Vagina (tissue), 2 donors: ENCODE results near the gene TMEM60. TPM values are rescaled to one million over a fixed set of nuclear protein-coding genes. Genes with fewer than 3 reads are reported as not detected.
"Not testable (repeated sequence)": the region's sequence is repeated elsewhere in the genome, so short reads cannot be mapped to it uniquely, and the experiment has no call there.

Experiments
- DNase-seq, 2 donors: peaks; one replicate each; pipeline ENCODE4 v3.0.0-alpha.2; 2017; ENCODE audit errors: extremely low spot score in 2 of 2
- H3K27ac ChIP-seq: fragments of 200-600 bp; sonication (generic); one replicate; pipeline ENCODE4 v1.5.1; 2019
- H3K27me3 ChIP-seq: fragments of 200-600 bp; sonication (generic); one replicate; pipeline ENCODE4 v1.5.1; 2019
- H3K36me3 ChIP-seq, 2 donors: fragments of 200-600 bp; sonication (generic); one replicate each; pipeline ENCODE4 v1.5.1; 2017 to 2019
- H3K4me1 ChIP-seq: fragments of 200-600 bp; sonication (generic); one replicate; pipeline ENCODE4 v1.5.1; 2019
- H3K4me3 ChIP-seq, 2 donors: fragments of 200-600 bp; sonication (generic); 1 replicate in 1 of 2; 2 replicates in 1 of 2; pipeline ENCODE4 v1.5.1; 2016 to 2019
- H3K9me3 ChIP-seq: fragments of 200-600 bp; sonication (generic); one replicate; pipeline ENCODE4 v1.5.1; 2019
- CTCF ChIP-seq, 3 experiments: fragments of 450-650 bp in 2 of 3; fragments of 200-600 bp in 1 of 3; sonication (generic) in 1 of 3; IDR thresholded peaks; one replicate each; pipeline ENCODE4 v1.5.1; 2017 to 2019; ENCODE audit warnings: antibody characterized with exemption in 3 of 3, mild to moderate bottlenecking in 2 of 3, moderate library complexity in 2 of 3
- POLR2A ChIP-seq, 2 donors: fragments of 450-650 bp; IDR thresholded peaks; one replicate each; pipeline ENCODE4 v1.6.1; 2017; ENCODE audit warnings: antibody characterized with exemption in 2 of 2, mild to moderate bottlenecking in 2 of 2, moderate library complexity in 2 of 2
- POLR2AphosphoS5 ChIP-seq, 2 donors: sonication (generic); formaldehyde crosslinking; IDR thresholded peaks; one replicate each; pipeline ENCODE4 v1.9.0; 2017; ENCODE audit warnings: antibody characterized with exemption in 2 of 2, mild to moderate bottlenecking in 2 of 2, low read depth in 1 of 2; ENCODE audit not compliant: insufficient read depth in 1 of 2
- intact Hi-C: fragments of 100-400 bp; cut with DNase I; formaldehyde crosslinking; loops from one replicate; pipeline ENCODE4 v1.15.1; 2023
- total RNA-seq: library from RNA; depleted of rRNA; stranded (reverse); fragments of >200 nt; gene quantifications from one replicate; pipeline ENCODE4 v1.2.3, GENCODE V29; 2016

TMEM60 gene
- total RNA-seq, 1 donor from 2014 or later: 13.5 TPM

GRCh38 chr7:77786018-77786417 lies 12.2 kb downstream of the TMEM60 start:
- Histone ChIP-seq H3K9me3 (no peaks in the 10 kb centered on the region), H3K27me3 (no peaks in the 10 kb centered on the region), H3K4me3 (no peak overlapping the region), H3K4me1 (no peaks in the 10 kb centered on the region), H3K36me3 (no peaks in the 10 kb centered on the region), H3K27ac (no peak overlapping the region)
- TF ChIP-seq CTCF (IDR thresholded peaks at IDR 0.05) (no peak), POLR2A (IDR thresholded peaks at IDR 0.05) (no peak), POLR2AphosphoS5 (IDR thresholded peaks at IDR 0.05; ENCODE audit: insufficient read depth in 1 of 2, low read depth in 1 of 2) (no peak)
- intact Hi-C loops: no loop called here
- no peak for DNase-seq

DNA sequence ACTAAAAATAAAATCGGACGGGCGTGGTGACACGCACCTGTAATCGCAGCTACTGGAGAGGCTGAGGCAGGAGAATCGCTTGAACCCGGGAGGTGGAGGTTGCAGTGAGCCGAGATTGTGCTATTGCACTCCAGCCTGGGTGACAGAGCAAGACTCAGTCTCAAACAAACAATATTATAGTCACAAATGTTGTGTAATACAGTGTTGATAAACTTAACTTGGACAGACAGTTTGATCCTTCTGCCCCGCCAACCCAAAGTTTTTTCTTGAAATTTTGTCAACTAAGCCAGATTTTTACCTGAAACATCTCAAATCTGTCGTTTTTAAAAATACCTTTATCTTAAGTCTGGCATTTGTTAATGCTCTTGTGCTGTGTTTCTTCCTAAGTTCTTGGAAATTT lies 13.8 kb downstream of the TMEM60 start:
- DNase-seq, H3K4me1 ChIP-seq, H3K27ac ChIP-seq, intact Hi-C loops, H3K9me3 ChIP-seq, H3K36me3 ChIP-seq, H3K27me3 ChIP-seq, H3K4me3 ChIP-seq: not testable (repeated sequence)

DNA sequence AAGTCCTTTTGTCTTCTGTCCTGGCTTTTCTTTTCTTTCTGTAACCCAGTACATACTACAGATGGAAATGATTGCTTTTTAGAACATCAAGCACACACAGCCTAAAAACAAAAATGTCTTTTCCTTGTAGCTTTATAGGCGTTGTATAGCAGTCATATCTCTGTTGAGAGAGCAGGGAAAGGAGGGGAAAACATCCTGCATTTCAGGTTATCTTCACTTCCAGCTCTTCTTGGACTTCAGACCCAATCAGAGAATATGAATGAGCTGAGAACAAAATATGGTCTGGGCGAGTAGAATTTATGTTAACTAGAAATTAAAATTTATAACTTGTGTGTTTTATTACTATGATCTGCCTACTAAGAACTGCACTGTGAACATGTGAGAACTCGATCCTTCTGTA lies 14.7 kb downstream of the TMEM60 start:
- Histone ChIP-seq H3K4me3 (no peak overlapping the region), H3K27me3 (no peaks in the 10 kb centered on the region), H3K9me3 (no peaks in the 10 kb centered on the region), H3K4me1 (no peaks in the 10 kb centered on the region), H3K36me3 (peaks cover 0 to 14% of the 10 kb centered on the region in 2 donors), H3K27ac (no peak overlapping the region)
- no peak for DNase-seq
- no peak for TF ChIP-seq CTCF (IDR thresholded peaks at IDR 0.05)
- no peak for TF ChIP-seq POLR2AphosphoS5 (IDR thresholded peaks at IDR 0.05; ENCODE audit: insufficient read depth in 1 of 2, low read depth in 1 of 2)
- TF ChIP-seq POLR2A (IDR thresholded peaks at IDR 0.05): no peak
- intact Hi-C loops: no loop called here

GRCh38 chr7:77783111-77783510 lies 15.1 kb downstream of the TMEM60 start:
- Histone ChIP-seq H3K27me3 (no peaks in the 10 kb centered on the region), H3K9me3 (no peaks in the 10 kb centered on the region), H3K27ac (no peak overlapping the region), H3K4me3 (no peak overlapping the region), H3K36me3 (peaks cover 0 to 18% of the 10 kb centered on the region in 2 donors), H3K4me1 (no peaks in the 10 kb centered on the region)
- DNase-seq: no peak
- intact Hi-C loops: no loop called here
- TF ChIP-seq CTCF (IDR thresholded peaks at IDR 0.05) (no peak), POLR2A (IDR thresholded peaks at IDR 0.05) (no peak), POLR2AphosphoS5 (IDR thresholded peaks at IDR 0.05; ENCODE audit: insufficient read depth in 1 of 2, low read depth in 1 of 2) (no peak)

GRCh38 chr7:77782383-77782782 lies 15.9 kb downstream of the TMEM60 start:
- Histone ChIP-seq H3K4me1 (no peaks in the 10 kb centered on the region), H3K36me3 (peaks cover 0 to 24% of the 10 kb centered on the region in 2 donors), H3K9me3 (no peaks in the 10 kb centered on the region), H3K4me3 (no peak overlapping the region), H3K27ac (no peak overlapping the region), H3K27me3 (no peaks in the 10 kb centered on the region)
- TF ChIP-seq POLR2A (IDR thresholded peaks at IDR 0.05): no peak
- TF ChIP-seq POLR2AphosphoS5 (IDR thresholded peaks at IDR 0.05; ENCODE audit: insufficient read depth in 1 of 2, low read depth in 1 of 2): no peak
- no peak for TF ChIP-seq CTCF (IDR thresholded peaks at IDR 0.05)
- no peak for DNase-seq
- intact Hi-C loops: no loop called here

DNA sequence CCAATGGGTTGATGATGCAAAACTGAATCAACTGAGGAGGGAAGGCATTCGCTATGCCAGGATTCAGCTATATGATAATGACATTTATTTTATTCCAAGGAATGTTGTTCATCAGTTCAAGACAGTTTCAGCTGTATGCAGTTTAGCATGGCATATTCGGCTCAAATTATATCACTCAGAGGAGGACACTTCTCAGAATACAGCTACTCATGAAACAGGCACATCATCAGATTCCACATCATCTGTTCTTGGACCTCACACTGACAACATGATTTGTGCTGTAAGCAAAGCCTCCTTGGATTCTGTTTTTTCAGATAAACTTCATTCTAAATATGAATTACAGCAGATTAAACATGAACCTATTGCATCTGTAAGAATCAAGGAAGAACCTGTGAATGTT lies 19.7 kb downstream of the TMEM60 start:
- no peak overlapping the region for H3K27ac ChIP-seq
- no peak overlapping the region for H3K4me3 ChIP-seq
- no peaks in the 10 kb centered on the region for H3K9me3 ChIP-seq
- DNase-seq: no peak
- peaks cover 0 to 55% of the 10 kb centered on the region in 2 donors for H3K36me3 ChIP-seq
- H3K27me3 ChIP-seq: no peaks in the 10 kb centered on the region
- H3K4me1 ChIP-seq: no peaks in the 10 kb centered on the region
- TF ChIP-seq POLR2A (IDR thresholded peaks at IDR 0.05): no peak
- intact Hi-C loops: no loop called here
